Right forelimb (tissue), 1 donor: ENCODE measurements around the gene RYR1.
"Not testable (repeated sequence)": the region's sequence is repeated elsewhere in the genome, so short reads cannot be mapped to it uniquely, and the experiment has no call there.

Experiments
- DNase-seq: peaks from one replicate; pipeline ENCODE4 v3.0.0-alpha.2; 2018

RYR1 gene

DNA sequence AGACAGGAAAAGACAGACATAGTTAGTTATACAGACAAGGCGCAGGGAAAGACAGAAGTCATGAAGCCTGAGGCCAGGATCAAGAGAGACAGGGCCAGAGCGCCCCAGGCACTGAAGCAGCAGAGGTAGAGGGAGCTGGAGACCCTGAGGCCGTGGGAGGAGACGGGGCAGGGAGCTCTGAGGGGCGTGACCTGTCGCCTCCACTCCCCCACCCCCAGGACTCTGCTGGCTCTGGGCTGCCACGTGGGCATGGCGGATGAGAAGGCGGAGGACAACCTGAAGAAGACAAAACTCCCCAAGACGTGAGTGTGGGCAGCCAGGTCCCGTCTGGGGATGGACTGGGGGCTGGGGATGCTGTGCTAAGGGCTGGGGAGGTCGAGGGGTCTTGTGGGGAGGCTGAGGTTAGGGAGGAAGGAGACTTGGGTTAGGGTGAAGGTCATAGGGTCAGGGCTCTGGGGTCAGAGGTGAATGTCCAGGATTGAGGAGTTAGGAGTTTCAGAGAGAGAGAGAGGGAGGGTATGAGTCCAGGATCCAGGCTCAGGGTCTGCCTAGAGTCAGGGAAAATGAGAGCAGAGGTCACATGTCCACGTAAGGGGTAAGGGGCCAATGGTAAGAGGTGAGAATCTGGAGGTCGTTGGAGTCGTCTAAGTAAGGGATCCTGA is 31.1 kb downstream of the RYR1 start:
- DNase-seq = no peak

DNA sequence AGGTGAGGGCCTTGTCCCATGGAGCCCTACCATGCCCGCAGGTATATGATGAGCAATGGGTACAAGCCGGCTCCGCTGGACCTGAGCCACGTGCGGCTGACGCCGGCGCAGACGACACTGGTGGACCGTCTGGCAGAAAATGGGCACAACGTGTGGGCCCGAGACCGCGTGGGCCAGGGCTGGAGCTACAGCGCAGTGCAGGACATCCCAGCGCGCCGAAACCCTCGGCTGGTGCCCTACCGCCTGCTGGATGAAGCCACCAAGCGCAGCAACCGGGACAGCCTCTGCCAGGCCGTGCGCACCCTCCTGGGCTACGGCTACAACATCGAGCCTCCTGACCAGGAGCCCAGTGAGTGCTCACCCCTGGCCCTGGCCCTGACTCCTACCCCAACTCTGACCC is 32.6 kb downstream of the RYR1 start:
- no peak for DNase-seq

DNA sequence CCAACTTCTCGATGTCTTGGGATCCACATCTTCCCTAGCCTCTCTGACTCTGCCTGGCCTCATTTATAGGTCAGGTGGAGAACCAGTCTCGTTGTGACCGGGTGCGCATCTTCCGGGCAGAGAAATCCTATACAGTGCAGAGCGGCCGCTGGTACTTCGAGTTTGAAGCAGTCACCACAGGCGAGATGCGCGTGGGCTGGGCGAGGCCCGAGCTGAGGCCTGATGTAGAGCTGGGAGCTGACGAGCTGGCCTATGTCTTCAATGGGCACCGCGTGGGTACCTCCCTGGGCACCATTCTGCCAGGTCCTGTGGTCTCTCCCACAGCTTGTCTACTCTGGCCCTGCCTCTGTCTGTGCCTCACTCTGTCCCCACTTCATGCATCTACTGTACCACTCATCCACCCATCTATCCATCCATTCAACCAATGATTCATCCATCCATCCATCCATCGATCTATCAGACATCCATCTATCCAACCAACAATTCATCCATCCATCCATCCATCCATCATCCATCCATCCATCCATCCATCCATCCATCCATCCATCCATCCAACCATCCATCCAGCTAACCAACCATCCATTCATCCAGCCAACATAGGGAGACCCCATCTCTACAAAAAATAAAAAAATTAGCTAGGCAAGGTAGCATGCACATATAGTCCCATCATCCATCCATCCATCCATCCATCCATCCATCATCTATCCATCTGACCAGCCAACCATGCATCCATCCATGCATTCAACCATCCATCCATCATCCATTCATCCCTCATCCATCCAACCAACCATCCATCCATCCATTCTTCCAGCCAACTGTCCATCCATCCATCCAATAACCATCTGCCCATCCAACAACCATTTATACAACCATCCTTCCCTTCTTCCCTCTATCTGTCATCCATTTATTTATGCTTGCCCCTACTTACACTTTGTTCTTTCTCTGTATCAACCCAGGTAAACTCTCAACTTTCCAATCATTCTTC is 34.3 kb downstream of the RYR1 start:
- no peak for DNase-seq

DNA sequence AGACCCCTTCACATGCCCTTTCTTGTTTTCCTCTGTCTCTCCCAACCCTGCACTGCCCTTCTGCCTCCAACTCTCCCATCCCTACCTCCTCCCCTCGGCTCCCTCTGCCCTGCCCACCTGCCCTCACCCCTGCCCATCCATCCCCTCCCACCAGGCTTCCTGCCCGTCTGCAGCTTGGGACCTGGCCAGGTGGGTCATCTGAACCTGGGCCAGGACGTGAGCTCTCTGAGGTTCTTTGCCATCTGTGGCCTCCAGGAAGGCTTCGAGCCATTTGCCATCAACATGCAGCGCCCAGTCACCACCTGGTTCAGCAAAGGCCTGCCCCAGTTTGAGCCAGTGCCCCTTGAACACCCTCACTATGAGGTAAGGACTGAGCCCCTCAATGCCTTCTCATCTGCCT is 35.7 kb downstream of the RYR1 start:
- DNase-seq = no peak

DNA sequence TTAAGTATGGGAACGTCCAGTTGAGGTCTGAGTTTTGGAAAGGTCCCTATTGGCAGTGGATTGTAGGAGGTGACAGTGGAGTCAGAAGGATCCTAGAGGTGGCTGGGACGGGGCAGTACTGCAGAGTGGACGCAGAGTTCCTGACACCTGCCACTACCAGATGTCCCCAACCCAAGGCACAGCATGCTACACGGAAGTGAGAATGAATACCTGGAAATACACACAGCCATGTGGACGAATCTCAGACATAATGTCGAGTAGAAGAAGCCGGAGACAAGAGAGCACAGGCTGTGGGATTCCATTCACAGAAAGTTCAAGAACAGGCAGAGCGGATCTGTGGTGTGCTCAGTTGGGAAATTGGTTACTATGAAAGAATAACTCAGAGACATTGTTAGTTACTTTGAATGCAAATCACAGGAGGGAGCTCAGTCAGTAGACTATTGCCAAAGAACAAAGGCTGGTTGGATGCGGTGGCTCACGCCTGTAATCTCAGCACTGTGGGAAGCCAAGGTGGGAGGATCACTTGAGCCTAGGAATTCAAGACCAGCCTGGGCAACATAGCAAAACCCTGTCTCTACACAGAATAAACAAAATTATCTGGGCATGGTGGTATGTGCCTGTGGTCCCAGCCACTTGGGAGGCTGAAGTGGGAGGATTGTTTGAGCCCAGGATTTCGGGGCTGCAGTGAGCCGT is 37.4 kb downstream of the RYR1 start:
- no peak for DNase-seq

DNA sequence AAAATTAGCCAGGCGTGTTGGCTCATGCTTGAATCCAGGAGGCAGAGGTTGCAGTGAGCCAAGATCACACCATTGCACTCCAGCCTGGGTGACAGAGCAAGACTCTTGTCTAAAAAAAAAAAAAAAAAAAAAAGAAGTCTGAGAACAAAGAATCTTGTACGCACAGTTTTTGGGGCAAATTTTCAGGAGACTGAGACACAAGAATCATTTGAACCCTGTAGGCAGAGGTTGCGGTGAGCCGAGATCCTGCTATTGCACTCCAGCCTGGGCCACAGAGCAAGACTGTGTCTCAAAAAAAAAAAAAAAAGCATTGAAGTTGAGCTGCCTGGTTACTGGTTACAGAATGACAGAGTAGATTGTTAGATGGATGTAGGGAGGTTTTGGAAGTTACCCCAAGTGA is 39.2 kb downstream of the RYR1 start:
- not testable (repeated sequence) for DNase-seq

DNA sequence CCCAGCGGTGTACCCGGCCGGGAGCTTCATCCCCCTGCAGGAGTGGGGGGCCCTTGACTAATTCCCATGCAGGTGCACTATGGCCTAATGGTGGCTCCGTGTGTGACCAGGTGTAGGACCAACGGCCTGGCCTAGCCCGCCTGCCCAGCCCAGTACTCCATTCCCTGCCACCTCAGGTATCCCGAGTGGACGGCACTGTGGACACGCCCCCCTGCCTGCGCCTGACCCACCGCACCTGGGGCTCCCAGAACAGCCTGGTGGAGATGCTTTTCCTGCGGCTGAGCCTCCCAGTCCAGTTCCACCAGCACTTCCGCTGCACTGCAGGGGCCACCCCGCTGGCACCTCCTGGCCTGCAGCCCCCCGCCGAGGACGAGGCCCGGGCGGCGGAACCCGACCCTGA is 39.7 kb downstream of the RYR1 start:
- DNase-seq = no peak

DNA sequence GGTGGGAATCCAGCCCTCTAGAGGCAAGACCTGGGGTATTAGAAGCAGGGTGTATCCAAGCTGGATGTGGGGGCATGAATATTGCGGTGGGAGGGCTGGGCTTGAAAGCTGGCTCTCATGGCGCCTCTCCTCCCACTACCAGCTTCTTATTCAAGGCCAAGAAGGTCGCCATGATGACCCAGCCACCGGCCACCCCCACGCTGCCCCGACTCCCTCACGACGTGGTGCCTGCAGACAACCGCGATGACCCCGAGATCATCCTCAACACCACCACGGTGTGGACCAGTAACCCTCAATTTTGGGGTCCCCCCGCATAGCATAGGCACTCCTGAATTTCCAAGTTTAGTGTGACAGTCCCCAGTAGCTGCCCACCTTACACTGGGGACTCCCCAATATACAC is 41.7 kb downstream of the RYR1 start:
- no peak for DNase-seq

DNA sequence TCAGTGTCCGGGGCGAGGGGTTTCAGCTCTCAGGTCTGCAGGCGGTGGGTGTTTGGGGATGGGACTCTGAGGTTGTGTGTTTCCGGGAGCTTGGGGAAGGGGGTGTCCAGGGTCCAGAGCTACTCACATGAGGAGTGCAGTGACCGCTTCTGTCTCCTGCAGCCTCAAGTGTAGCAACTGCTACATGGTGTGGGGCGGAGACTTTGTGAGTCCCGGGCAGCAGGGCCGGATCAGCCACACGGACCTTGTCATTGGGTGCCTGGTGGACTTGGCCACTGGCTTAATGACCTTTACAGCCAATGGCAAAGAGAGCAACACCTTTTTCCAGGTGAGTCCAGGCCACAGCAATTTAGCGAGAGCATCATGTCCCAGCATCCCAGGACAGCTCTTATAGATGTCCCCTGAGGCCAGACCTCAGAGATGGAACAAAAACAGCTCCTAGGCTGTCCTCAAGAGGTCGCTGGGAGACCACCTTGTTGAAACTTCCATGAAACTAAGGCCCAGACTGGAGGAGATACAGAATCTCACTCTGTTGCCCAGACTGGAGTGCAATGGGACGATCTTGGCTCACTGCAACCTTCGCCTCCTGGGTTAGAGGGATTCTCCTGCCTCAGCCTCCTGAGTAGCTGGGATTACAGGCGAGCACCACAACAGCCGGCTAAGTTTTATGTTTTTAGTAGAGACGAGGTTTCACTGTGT is 44.9 kb downstream of the RYR1 start:
- DNase-seq = no peak

DNA sequence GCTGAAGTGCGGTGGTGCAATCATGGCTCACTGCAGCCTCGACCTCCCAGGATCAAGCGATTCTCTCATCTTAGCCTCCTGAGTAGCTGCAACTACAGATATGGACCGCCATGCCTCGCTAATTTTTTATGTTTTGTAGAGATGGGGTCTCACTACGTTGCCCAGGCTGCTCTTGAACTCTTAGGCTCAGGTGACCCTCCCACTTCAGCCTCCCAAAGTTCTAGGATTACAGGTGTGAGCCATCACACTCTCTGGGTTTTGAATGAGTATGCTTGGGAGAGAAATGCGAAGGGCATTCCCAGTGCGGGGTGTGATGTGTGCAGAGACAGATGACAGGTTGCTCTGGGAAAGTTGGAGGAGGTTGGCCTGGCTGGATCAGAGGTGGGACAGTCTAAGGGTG is 49.0 kb downstream of the RYR1 start:
- no peak for DNase-seq

DNA sequence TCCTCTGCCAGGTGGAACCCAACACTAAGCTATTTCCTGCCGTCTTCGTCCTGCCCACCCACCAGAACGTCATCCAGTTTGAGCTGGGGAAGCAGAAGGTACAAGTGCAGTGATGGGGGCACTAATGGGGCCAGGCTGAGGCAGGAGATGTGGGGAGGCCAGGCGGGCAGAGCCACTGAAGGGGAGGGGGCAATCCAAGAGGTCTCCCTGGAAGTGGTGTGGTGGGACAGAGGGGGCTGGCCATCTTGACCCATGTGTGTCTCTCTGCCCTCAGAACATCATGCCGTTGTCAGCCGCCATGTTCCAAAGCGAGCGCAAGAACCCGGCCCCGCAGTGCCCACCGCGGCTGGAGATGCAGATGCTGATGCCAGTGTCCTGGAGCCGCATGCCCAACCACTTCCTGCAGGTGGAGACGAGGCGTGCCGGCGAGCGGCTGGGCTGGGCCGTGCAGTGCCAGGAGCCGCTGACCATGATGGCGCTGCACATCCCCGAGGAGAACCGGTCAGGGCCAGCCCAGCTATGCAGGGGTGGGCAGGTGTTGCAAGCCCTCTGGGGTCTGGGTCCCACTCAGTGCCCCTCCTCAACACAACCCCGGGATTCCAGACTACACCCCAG is 49.6 kb downstream of the RYR1 start:
- DNase-seq = no peak

DNA sequence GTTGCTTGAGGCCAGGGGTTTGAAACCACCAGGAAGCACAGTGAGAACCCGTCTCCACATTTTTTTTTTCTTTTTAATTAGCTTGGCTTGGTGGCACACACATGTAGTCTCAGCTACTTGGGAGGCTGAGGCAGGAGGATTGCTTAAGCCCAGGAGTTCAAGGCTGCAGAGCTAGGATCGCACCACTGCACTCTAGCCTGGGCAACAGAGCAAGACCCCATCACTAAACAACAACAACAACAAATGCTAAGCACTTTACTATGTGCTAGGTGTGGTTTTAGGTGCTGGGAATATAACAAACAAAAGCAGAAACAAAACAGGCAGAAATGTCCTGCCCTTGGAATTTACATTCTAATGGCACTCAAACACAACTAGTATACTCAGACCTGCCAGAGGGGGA is 51.3 kb downstream of the RYR1 start:
- DNase-seq = no peak

DNA sequence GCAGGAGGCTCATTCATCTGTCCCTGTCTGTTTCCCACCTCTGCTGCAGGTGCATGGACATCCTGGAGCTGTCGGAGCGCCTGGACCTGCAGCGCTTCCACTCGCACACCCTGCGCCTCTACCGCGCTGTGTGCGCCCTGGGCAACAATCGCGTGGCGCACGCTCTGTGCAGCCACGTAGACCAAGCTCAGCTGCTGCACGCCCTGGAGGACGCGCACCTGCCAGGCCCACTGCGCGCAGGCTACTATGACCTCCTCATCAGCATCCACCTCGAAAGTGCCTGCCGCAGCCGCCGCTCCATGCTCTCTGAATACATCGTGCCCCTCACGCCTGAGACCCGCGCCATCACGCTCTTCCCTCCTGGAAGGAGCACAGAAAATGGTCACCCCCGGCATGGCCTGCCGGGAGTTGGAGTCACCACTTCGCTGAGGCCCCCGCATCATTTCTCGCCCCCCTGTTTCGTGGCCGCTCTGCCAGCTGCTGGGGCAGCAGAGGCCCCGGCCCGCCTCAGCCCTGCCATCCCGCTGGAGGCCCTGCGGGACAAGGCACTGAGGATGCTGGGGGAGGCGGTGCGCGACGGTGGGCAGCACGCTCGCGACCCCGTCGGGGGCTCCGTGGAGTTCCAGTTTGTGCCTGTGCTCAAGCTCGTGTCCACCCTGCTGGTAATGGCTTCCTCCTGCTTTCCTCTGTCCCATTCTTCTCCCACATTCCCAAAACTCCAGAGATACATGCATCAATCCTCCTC is 52.2 kb downstream of the RYR1 start:
- DNase-seq = no peak

DNA sequence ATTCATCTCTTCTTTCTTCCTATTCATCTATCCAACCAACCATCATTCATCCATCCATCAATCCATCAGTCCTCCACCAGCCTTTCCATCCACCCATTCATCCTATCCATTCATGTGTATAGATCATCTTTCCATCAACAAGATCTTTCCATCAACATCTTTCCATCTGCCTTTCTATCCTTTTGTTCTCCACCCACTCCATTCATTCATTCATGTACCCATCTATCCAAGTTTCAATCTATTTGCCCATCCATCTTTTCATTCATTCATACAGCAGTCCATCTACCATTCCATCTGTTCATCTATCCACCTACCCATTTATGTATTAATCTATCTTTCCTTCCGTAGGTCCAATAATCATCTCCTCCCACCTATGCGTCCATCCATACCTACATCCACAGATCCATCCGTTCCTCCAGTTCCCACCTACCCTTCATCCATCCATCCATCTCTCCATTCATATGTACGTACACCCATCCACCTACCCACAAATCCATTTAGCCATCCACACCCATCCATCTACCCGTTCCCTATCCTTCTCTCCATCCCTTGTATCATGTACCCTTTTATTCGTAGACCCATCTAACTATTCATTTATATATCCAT is 53.3 kb downstream of the RYR1 start:
- no peak for DNase-seq

DNA sequence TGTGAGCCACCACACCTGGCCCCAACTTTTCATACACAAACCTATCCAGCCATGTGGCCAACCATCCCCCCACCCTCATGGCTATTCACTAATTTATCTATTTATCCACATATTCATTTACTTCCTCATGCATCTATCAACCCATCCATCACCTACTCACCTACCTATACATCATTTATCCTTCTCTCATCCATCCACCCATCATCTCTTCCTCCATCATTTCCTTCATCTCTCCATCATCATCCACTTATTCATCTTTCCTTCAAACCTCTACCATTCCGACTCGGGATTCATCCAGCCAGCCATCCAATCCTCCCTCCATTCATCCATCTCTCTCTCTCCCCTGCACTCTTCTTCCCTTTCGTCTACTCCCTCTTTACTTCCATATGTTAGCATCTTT is 54.6 kb downstream of the RYR1 start:
- no peak for DNase-seq

DNA sequence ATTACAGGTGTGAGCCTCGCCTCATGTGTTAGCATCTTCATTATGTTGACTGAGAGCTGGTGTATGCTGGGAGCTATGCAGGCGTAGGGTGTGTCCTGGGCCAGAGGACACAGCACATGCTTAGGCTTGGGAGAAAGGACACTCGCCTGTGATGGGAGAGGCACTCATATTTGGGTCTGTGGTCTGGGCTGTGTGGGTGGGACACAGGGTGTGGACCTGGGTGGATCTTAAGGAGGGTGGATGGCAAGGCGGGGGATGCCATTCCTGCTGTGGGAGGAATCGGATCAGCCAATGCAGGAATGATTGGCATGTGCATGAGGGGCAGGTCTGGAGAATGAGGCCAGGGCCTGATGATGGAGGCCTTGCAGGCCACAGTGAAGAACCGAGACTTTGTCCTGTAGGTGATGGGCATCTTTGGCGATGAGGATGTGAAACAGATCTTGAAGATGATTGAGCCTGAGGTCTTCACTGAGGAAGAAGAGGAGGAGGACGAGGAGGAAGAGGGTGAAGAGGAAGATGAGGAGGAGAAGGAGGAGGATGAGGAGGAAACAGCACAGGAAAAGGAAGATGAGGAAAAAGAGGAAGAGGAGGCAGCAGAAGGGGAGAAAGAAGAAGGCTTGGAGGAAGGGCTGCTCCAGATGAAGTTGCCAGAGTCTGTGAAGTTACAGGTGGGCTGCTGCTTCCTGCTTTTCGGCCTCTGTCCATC is 55.4 kb downstream of the RYR1 start:
- DNase-seq = no peak

DNA sequence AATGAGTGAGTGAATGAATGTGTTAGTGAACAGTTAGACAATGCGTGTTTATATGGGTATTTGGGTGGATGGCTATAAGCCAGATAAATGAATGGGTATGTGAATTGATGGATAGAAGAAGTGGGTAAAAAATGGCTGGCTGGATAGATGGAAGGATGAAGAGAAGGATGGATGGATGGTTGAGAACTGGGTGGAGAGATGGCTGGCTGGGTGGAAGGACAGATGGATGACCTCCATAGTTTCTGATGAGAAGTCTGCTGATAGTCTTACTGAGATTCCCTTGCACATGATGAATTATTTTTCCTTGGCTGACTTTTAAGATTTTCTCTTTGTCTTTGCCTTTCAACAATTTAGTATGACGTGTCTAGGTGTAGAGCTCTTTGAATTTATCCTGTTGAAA is 57.4 kb downstream of the RYR1 start:
- no peak for DNase-seq

DNA sequence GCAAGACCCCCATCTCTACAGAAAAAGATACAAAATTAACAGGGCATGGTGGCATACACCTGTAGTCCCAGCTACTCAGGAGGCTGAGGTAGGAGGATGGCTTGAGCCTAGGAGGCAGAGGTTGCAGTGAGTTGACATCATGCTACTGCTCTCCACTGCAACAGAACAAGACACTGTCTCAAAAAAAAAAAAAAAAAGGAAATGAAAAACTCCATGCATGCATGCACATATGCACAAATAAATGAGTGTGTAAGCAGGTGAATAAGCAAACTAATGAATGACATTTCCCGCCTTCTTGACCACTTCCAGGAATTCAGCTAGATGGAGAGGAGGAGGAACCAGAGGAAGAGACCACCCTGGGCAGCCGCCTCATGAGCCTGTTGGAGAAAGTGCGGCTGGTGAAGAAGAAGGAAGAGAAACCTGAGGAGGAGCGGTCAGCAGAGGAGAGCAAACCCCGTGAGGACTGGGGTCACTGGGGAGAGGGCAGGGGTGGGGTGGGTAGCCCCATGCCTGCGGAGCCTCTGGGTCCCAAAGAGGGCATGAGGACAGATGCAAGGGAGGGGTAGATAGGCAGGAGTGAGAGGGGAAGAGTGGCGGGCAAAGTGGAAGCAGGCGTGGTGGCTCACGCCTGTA is 58.8 kb downstream of the RYR1 start:
- no peak for DNase-seq

DNA sequence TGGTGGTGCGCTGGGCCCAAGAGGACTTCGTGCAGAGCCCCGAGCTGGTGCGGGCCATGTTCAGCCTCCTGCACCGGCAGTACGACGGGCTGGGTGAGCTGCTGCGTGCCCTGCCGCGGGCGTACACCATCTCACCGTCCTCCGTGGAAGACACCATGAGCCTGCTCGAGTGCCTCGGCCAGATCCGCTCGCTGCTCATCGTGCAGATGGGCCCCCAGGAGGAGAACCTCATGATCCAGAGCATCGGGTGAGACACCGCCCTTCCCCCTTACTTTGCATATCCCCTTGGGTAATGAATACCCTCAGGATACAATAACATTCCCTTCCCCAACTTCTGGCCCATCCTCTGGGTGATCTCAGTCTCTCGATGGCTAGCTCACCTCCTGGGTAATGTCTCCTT is 60.9 kb downstream of the RYR1 start:
- no peak for DNase-seq

DNA sequence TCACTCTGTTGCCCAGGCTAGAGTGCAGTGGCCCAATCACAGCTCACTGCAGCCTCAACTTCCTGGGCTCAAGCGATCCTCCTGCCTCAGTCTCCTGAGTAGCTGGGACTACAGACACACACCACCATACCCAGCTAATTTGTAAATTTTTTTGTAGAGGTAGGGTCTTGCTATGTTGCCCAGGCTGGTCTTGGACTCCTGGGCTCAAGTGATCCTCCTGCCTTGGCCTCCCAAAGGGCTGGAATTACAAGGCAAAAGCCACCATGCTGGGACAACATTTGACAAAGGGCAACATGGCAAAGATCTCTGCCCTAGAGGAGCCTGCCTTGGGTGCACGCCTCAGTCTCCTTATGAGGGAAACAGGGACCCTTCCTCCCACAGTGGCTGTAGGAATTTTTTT is 61.9 kb downstream of the RYR1 start:
- not testable (repeated sequence) for DNase-seq
